Esophagus squamous epithelium (tissue), 5 donors: ENCODE data around the gene DPEP1. TPM values are rescaled to one million over a fixed set of nuclear protein-coding genes. Genes with fewer than 3 reads are reported as not detected.

ENCODE experiments used
- DNase-seq: peaks from one replicate; lab custom pipeline; 2025; lab: John Stamatoyannopoulos, UW
- H3K27ac ChIP-seq, 4 donors: fragments of 200-600 bp; sonication (generic); one replicate each; pipeline ENCODE4 v1.5.1; 2016 to 2019; ENCODE audit warnings: mild to moderate bottlenecking in 1 of 4
- H3K27me3 ChIP-seq, 4 donors: fragments of 200-600 bp; sonication (generic); 1 replicate in 3 of 4; 2 replicates in 1 of 4; pipeline versions ENCODE4 v1.5.1 to v1.6.0; 2017 to 2021; ENCODE audit warnings: antibody characterized with exemption in 1 of 4
- H3K36me3 ChIP-seq, 3 donors: fragments of 200-600 bp; sonication (generic); one replicate each; pipeline ENCODE4 v1.5.1; 2016 to 2019
- H3K4me1 ChIP-seq, 3 donors: fragments of 200-600 bp; sonication (generic); one replicate each; pipeline ENCODE4 v1.5.1; 2017 to 2019
- H3K4me3 ChIP-seq, 4 donors: fragments of 200-600 bp; sonication (generic); 1 replicate in 3 of 4; 2 replicates in 1 of 4; pipeline ENCODE4 v1.5.1; 2016 to 2019; ENCODE audit warnings: mild to moderate bottlenecking in 2 of 4, moderate library complexity in 1 of 4
- H3K9me3 ChIP-seq, 3 donors: fragments of 200-600 bp; sonication (generic); one replicate each; pipeline ENCODE4 v1.5.1; 2016 to 2019
- CTCF ChIP-seq, 6 experiments: fragments of 450-650 bp in 4 of 6; fragments of 200-600 bp in 2 of 6; sonication (generic) in 2 of 6; IDR thresholded peaks; one replicate each; pipeline ENCODE4 v1.5.1; 2016 to 2019; ENCODE audit warnings: antibody characterized with exemption in 6 of 6, mild to moderate bottlenecking in 4 of 6, moderate library complexity in 4 of 6
- POLR2A ChIP-seq, 4 donors: fragments of 450-650 bp; IDR thresholded peaks; one replicate each; pipeline ENCODE4 v1.6.1; 2017; ENCODE audit warnings: antibody characterized with exemption in 4 of 4, mild to moderate bottlenecking in 4 of 4, moderate library complexity in 3 of 4
- WGBS, 2 donors: methylation state at CpG; one replicate each; pipeline ENCODE4 v1.1.5; 2018; 5-methylcytosine and 5-hydroxymethylcytosine counted together
- intact Hi-C: fragments of 100-400 bp; cut with DNase I; formaldehyde crosslinking; loops from one replicate; pipeline ENCODE4 v1.15.0; 2022
- total RNA-seq, 4 donors: library from RNA; depleted of rRNA; stranded (reverse); fragments of >200 nt; gene quantifications; one replicate each; pipeline ENCODE4 v1.1.0, GENCODE V29; 2016
- donor health status: DM: yes; HTN: yes; CAD: no.

DPEP1 gene
- total RNA-seq, 4 donors from 2014 or later: 0.76 to 4.1 TPM; not detected in 2

DNA sequence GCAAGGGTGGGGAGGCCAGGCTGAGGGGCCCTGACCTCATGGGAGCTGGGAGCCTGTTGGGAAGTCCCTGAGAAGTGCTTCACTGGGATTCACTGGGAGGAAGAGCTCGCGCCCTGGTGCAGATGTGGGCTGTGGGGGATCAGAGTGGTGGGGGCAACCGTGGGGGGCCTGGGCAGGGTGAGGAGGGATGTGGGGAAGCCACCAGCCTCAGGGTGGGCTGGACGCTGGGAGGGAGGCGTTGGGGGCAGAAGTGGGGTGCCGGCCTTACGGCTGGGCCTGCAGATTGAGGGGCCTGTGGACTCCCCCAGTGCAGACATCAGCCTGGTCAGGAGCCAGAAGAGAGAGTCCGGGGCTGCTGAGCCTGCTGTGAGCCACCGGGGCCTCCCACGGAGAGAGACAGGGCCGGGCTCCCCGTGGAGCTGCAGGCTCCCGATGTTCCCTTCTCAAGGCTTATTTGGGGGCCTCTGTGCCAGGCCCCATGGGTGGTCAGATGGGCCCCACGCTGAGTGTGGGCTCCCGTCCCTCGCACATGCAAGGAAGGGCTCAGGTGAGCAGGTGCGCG, 7.8 kb downstream of the DPEP1 start:
- Histone ChIP-seq H3K4me3 (no peak overlapping the region), H3K27ac (no peak overlapping the region), H3K36me3 (no peaks in the 10 kb centered on the region), H3K27me3 (peaks cover 0 to 66% (median 0%) of the 10 kb centered on the region in 4 donors), H3K9me3 (no peaks in the 10 kb centered on the region), H3K4me1 (peaks cover 0 to 27% (median 5%) of the 10 kb centered on the region in 3 donors)
- 82% methylated on average over 13 of the region's 18 CpGs; no CpG with 5 or more reads in 1 of the 2 donors for WGBS, 2 donors
- intact Hi-C loops: loop anchor here (10.0 kb wide), 1 partner anchor 606 kb away; no protein-coding TSS in a partner anchor
- TF ChIP-seq POLR2A (IDR thresholded peaks at IDR 0.05): no peak
- no peak for TF ChIP-seq CTCF (IDR thresholded peaks at IDR 0.05)
- DNase-seq: no peak

DNA sequence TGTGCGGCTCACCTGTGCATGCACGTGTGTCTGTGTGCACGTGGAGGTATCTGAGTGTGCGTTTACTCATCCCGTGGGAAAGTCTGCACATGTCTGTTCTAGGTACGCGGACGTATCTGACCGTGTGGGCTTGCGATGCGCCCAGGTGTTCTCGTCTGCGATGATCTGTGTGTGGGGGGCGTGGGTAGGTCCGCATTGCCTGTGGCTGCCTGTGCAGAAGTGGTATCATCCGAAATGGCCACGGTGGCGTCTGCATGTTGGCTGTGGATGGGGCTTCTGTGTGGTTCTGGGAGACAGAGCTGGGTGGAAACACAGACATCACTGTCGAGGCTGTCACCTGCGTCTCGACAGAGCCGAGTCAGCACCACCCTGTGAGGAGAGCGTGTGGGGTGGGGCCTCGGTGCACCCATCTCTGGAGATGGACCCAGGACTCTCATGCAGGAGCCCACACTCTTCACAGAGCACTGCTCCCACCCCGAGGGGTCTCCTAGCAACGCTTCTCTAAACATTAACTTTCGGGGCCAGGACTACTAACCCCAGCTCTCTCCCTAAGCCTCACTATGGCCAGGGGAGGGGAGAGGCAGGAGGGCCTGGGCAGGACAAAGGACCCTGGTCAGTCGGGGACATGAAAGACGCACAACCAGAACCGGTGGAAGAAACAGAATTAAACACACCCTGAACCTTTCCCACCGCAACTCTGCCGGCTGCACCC, 8.4 kb downstream of the DPEP1 start:
- Histone ChIP-seq H3K4me1 (peaks cover 0 to 21% (median 5%) of the 10 kb centered on the region in 3 donors), H3K27ac (no peak overlapping the region), H3K9me3 (no peaks in the 10 kb centered on the region), H3K27me3 (peaks cover 0 to 71% (median 0%) of the 10 kb centered on the region in 4 donors), H3K36me3 (no peaks in the 10 kb centered on the region), H3K4me3 (no peak overlapping the region)
- intact Hi-C loops: loop anchor here (10.0 kb wide), 1 partner anchor 607 kb away; no protein-coding TSS in a partner anchor
- no peak for DNase-seq
- WGBS, 2 donors: 58 to 79% methylated on average over 17 to 24 of the region's 32 CpGs
- TF ChIP-seq CTCF (IDR thresholded peaks at IDR 0.05): no peak
- TF ChIP-seq POLR2A (IDR thresholded peaks at IDR 0.05): no peak

GRCh38 chr16:89623511-89624261, 10.2 kb downstream of the DPEP1 start:
- peaks cover 0 to 71% (median 0%) of the 10 kb centered on the region in 4 donors for H3K27me3 ChIP-seq
- no peak for DNase-seq
- H3K27ac ChIP-seq: peak overlapping the region in 1 of 4 donors; percentile 54
- H3K36me3 ChIP-seq: no peaks in the 10 kb centered on the region
- TF ChIP-seq CTCF (IDR thresholded peaks at IDR 0.05): no peak
- no peak for TF ChIP-seq POLR2A (IDR thresholded peaks at IDR 0.05)
- peaks cover 0 to 16% (median 5%) of the 10 kb centered on the region in 3 donors for H3K4me1 ChIP-seq
- no peaks in the 10 kb centered on the region for H3K9me3 ChIP-seq
- intact Hi-C loops: loop anchor here (10.0 kb wide), 1 partner anchor 609 kb away; no protein-coding TSS in a partner anchor
- H3K4me3 ChIP-seq: no peak overlapping the region
- WGBS, 2 donors: 13 to 31% methylated on average over 27 of the region's 28 CpGs

DNA sequence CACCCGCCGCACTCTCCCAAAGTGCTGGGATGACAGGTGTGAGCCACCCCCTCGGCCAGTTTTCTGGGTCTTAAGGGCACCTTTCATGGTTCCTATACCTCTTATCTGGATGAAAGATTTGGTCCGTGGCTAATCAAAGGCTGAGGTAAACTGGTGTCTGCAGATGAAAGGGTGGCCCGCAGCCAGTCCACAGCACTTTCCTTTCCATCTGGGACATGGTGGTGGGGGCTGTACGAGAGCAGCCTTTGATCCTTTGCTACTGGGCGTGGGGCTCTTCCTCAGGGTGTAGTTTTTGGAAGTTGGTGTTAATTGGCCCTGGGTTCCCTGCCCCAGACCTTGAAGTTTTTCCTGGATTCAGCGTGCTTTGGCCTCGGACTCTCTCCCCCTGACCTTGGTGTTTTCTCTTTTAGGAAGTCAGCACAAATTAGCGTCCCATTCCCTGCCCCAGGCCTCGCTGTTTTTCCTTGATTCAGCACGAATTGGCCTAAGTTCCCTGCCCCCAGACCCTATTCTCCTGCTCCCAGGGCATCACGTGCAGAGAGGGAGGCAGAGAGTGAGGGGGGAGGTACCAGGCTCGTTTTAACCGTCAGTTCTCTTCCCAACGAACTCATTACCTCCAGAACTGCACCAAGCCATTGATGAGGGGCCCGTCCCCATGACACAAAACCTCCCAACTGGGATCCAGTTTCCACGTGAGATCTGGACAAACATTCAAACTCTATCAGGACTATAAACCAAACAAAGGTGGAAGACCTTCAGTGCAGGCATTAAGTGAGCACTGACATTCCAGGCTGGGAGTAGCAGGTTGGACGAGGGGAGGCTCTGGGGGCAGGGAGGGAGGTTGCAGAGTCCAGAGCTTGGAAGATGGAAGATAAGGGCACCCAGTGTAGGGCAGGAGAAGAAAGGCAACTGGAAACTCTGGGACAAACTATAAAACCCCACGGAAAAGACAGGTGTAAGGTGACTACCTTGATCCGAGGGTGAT, 11.6 kb downstream of the DPEP1 start:
- TF ChIP-seq CTCF (IDR thresholded peaks at IDR 0.05) (no peak), POLR2A (IDR thresholded peaks at IDR 0.05) (no peak)
- intact Hi-C loops: loop anchor here (10.0 kb wide), 1 partner anchor 610 kb away; no protein-coding TSS in a partner anchor
- no peak for DNase-seq
- Histone ChIP-seq H3K36me3 (no peaks in the 10 kb centered on the region), H3K9me3 (peaks cover 0 to 4% (median 0%) of the 10 kb centered on the region in 3 donors), H3K4me3 (no peak overlapping the region), H3K27ac (no peak overlapping the region), H3K4me1 (peaks cover 0 to 16% (median 5%) of the 10 kb centered on the region in 3 donors), H3K27me3 (peaks cover 0 to 67% (median 0%) of the 10 kb centered on the region in 4 donors)
- WGBS, 2 donors: 46 to 57% methylated on average over 15 to 17 of the region's 21 CpGs
